SK-N-SH treated with all-trans-retinoic acid at 6 μM for 48 hours (cell line): ENCODE measurements around the gene MRTFA.

Source experiments
- CSDC2 ChIP-seq: fragments of 250-450 bp; sonication (Bioruptor Pico); IDR thresholded peaks from 2 replicates; pipeline ENCODE4 v1.5.0; 2020; ENCODE audit warnings: mild to moderate bottlenecking, moderate library complexity
- GLIS3 ChIP-seq: fragments of 250-450 bp; sonication (Bioruptor Pico); IDR thresholded peaks from 2 replicates; pipeline ENCODE4 v1.5.0; 2020; ENCODE audit warnings: mild to moderate bottlenecking, moderate library complexity
- ISL1 ChIP-seq: fragments of 250-450 bp; sonication (Bioruptor Pico); IDR thresholded peaks from 2 replicates; pipeline ENCODE4 v2.1.2; 2022; ENCODE audit warnings: mild to moderate bottlenecking, moderate library complexity
- OSR1 ChIP-seq: fragments of 250-450 bp; sonication (Bioruptor Pico); IDR thresholded peaks from 2 replicates; pipeline ENCODE4 v1.8.0; 2022; ENCODE audit warnings: moderate library complexity, mild to moderate bottlenecking, inconsistent platforms
- PATZ1 ChIP-seq: fragments of 250-450 bp; sonication (Bioruptor Pico); IDR thresholded peaks from 2 replicates; pipeline ENCODE4 v1.8.0; 2020; ENCODE audit warnings: mild to moderate bottlenecking, moderate library complexity, borderline replicate concordance
- RARB ChIP-seq: fragments of 250-450 bp; sonication (Bioruptor Pico); IDR thresholded peaks from 2 replicates; pipeline ENCODE4 v1.8.0; 2021; ENCODE audit warnings: mild to moderate bottlenecking, moderate library complexity
- TCF4 ChIP-seq: fragments of 250-450 bp; sonication (Bioruptor Pico); IDR thresholded peaks from 2 replicates; pipeline ENCODE4 v1.8.0; 2021; ENCODE audit warnings: mild to moderate bottlenecking, moderate library complexity, borderline replicate concordance
- ZFP3 ChIP-seq: fragments of 250-450 bp; sonication (Bioruptor Pico); IDR thresholded peaks from 2 replicates; pipeline ENCODE4 v1.5.0; 2020; ENCODE audit warnings: mild to moderate bottlenecking, moderate library complexity
- ZFP30 ChIP-seq: fragments of 450-650 bp; formaldehyde crosslinking; IDR thresholded peaks from 2 replicates; pipeline ENCODE4 v1.5.0; 2022; ENCODE audit warnings: mild to moderate bottlenecking, moderate library complexity
- ZNF70 ChIP-seq: fragments of 450-650 bp; formaldehyde crosslinking; IDR thresholded peaks from 2 replicates; pipeline ENCODE4 v1.5.0; 2020; ENCODE audit warnings: mild to moderate bottlenecking, moderate library complexity
- TF ChIP-seq, protein P1 (sequence below): fragments of 250-450 bp; sonication (Bioruptor Pico); IDR thresholded peaks from 2 replicates; pipeline ENCODE4 v1.5.0; 2020; ENCODE audit warnings: mild to moderate bottlenecking, moderate library complexity
- TF ChIP-seq, protein P2 (sequence below): fragments of 250-450 bp; sonication (Bioruptor Pico); IDR thresholded peaks from 2 replicates; pipeline ENCODE4 v1.5.1; 2021; ENCODE audit warnings: mild to moderate bottlenecking, moderate library complexity
- TF ChIP-seq, protein P3 (sequence below): fragments of 250-450 bp; sonication (Bioruptor Pico); IDR thresholded peaks from 2 replicates; pipeline ENCODE4 v1.8.0; 2021; ENCODE audit warnings: low read depth, mild to moderate bottlenecking, moderate library complexity, borderline replicate concordance
- TF ChIP-seq, protein P4 (sequence below): fragments of 250-450 bp; sonication (Bioruptor Pico); IDR thresholded peaks from 2 replicates; pipeline ENCODE4 v1.5.1; 2020; ENCODE audit warnings: low read depth, mild to moderate bottlenecking, moderate library complexity

- TF ChIP-seq ZFP30 (no peak), ZFP3 (CRISPR knock-in tag) (no peak), ISL1 (CRISPR knock-in tag) (no peak), RARB (CRISPR knock-in tag) (no peak), CSDC2 (CRISPR knock-in tag) (no peak), OSR1 (CRISPR knock-in tag) (no peak), TCF4 (no peak), PATZ1 (CRISPR knock-in tag) (no peak), GLIS3 (CRISPR knock-in tag) (no peak), ZNF70 (no peak)
- TF ChIP-seq, protein P1, sequence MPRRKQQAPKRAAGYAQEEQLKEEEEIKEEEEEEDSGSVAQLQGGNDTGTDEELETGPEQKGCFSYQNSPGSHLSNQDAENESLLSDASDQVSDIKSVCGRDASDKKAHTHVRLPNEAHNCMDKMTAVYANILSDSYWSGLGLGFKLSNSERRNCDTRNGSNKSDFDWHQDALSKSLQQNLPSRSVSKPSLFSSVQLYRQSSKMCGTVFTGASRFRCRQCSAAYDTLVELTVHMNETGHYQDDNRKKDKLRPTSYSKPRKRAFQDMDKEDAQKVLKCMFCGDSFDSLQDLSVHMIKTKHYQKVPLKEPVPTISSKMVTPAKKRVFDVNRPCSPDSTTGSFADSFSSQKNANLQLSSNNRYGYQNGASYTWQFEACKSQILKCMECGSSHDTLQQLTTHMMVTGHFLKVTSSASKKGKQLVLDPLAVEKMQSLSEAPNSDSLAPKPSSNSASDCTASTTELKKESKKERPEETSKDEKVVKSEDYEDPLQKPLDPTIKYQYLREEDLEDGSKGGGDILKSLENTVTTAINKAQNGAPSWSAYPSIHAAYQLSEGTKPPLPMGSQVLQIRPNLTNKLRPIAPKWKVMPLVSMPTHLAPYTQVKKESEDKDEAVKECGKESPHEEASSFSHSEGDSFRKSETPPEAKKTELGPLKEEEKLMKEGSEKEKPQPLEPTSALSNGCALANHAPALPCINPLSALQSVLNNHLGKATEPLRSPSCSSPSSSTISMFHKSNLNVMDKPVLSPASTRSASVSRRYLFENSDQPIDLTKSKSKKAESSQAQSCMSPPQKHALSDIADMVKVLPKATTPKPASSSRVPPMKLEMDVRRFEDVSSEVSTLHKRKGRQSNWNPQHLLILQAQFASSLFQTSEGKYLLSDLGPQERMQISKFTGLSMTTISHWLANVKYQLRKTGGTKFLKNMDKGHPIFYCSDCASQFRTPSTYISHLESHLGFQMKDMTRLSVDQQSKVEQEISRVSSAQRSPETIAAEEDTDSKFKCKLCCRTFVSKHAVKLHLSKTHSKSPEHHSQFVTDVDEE (CRISPR knock-in tag): no peak
- TF ChIP-seq, protein P2, sequence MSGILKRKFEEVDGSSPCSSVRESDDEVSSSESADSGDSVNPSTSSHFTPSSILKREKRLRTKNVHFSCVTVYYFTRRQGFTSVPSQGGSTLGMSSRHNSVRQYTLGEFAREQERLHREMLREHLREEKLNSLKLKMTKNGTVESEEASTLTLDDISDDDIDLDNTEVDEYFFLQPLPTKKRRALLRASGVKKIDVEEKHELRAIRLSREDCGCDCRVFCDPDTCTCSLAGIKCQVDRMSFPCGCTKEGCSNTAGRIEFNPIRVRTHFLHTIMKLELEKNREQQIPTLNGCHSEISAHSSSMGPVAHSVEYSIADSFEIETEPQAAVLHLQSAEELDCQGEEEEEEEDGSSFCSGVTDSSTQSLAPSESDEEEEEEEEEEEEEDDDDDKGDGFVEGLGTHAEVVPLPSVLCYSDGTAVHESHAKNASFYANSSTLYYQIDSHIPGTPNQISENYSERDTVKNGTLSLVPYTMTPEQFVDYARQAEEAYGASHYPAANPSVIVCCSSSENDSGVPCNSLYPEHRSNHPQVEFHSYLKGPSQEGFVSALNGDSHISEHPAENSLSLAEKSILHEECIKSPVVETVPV (CRISPR knock-in tag): no peak
- TF ChIP-seq, protein P3, sequence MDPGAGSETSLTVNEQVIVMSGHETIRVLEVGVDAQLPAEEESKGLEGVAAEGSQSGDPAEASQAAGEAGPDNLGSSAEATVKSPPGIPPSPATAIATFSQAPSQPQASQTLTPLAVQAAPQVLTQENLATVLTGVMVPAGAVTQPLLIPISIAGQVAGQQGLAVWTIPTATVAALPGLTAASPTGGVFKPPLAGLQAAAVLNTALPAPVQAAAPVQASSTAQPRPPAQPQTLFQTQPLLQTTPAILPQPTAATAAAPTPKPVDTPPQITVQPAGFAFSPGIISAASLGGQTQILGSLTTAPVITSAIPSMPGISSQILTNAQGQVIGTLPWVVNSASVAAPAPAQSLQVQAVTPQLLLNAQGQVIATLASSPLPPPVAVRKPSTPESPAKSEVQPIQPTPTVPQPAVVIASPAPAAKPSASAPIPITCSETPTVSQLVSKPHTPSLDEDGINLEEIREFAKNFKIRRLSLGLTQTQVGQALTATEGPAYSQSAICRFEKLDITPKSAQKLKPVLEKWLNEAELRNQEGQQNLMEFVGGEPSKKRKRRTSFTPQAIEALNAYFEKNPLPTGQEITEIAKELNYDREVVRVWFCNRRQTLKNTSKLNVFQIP (CRISPR knock-in tag): no peak
- TF ChIP-seq, protein P4, sequence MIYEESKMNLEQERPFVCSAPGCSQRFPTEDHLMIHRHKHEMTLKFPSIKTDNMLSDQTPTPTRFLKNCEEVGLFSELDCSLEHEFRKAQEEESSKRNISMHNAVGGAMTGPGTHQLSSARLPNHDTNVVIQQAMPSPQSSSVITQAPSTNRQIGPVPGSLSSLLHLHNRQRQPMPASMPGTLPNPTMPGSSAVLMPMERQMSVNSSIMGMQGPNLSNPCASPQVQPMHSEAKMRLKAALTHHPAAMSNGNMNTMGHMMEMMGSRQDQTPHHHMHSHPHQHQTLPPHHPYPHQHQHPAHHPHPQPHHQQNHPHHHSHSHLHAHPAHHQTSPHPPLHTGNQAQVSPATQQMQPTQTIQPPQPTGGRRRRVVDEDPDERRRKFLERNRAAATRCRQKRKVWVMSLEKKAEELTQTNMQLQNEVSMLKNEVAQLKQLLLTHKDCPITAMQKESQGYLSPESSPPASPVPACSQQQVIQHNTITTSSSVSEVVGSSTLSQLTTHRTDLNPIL (CRISPR knock-in tag): no peak
Measured at GRCh38 chr22:40654522-40655167, 18.1 kb upstream of the MRTFA start.
